WERI-Rb-1 (cell line): Measurements from ENCODE around the gene ADAM22.

Source experiments
- DNase-seq: peaks from one replicate; pipeline ENCODE4 v3.0.0-alpha.2; 2020
- H3K27ac ChIP-seq: fragments of 250-450 bp; sonication (Bioruptor Pico); 2 replicates; pipeline ENCODE4 v1.5.1; 2020; ENCODE audit warnings: mild to moderate bottlenecking, moderate library complexity
- H3K27me3 ChIP-seq: fragments of 250-450 bp; sonication (Bioruptor Pico); 2 replicates; pipeline ENCODE4 v1.5.1; 2021; ENCODE audit warnings: mild to moderate bottlenecking, low read depth, moderate library complexity; ENCODE audit not compliant: insufficient read depth, severe bottlenecking
- H3K36me3 ChIP-seq: fragments of 250-450 bp; sonication (Bioruptor Pico); 2 replicates; pipeline ENCODE4 v1.5.1; 2020; ENCODE audit warnings: mild to moderate bottlenecking, moderate library complexity
- H3K4me3 ChIP-seq: 2 replicates; pipeline ENCODE4 v1.5.1; 2011; ENCODE audit warnings: low read depth, mild to moderate bottlenecking, control low read depth, low read length
- H3K9me3 ChIP-seq: fragments of 250-450 bp; sonication (Bioruptor Pico); 2 replicates; pipeline ENCODE4 v1.5.1; 2021; ENCODE audit warnings: mild to moderate bottlenecking, moderate library complexity; ENCODE audit not compliant: severe bottlenecking
- CTCF ChIP-seq: IDR thresholded peaks from 2 replicates; pipeline ENCODE4 v1.5.1; 2011; ENCODE audit warnings: low read depth, mild to moderate bottlenecking, control low read depth, inconsistent platforms, low read length

The ADAM22 gene

GRCh38 chr7:88015309-88015708 is 81.3 kb downstream of the ADAM22 start:
- no peaks in the 10 kb centered on the region for H3K36me3 ChIP-seq
- H3K4me3 ChIP-seq, result no peak overlapping the region
- H3K9me3 ChIP-seq, result no peaks in the 10 kb centered on the region
- H3K27me3 ChIP-seq, result no peaks in the 10 kb centered on the region
- DNase-seq, result no peak
- no peak overlapping the region for H3K27ac ChIP-seq
- TF ChIP-seq CTCF, result no peak

GRCh38 chr7:88018501-88018900 is 84.5 kb downstream of the ADAM22 start:
- H3K9me3 ChIP-seq, result no peaks in the 10 kb centered on the region
- no peak overlapping the region for H3K27ac ChIP-seq
- H3K27me3 ChIP-seq, result no peaks in the 10 kb centered on the region
- no peak overlapping the region for H3K4me3 ChIP-seq
- no peaks in the 10 kb centered on the region for H3K36me3 ChIP-seq
- no peak for TF ChIP-seq CTCF
- DNase-seq, result no peak

- Histone ChIP-seq H3K36me3 (no peaks in the 10 kb centered on the region), H3K9me3 (no peaks in the 10 kb centered on the region), H3K4me3 (no peak overlapping the region), H3K27ac (no peak overlapping the region), H3K27me3 (no peaks in the 10 kb centered on the region)
- no peak for TF ChIP-seq CTCF
- no peak for DNase-seq
These were observed 87.1 kb downstream of the ADAM22 start for GRCh38 chr7:88020953-88021665.

- DNase-seq, result no peak
- Histone ChIP-seq H3K27me3 (no peaks in the 10 kb centered on the region), H3K36me3 (no peaks in the 10 kb centered on the region), H3K27ac (no peak overlapping the region), H3K4me3 (no peak overlapping the region), H3K9me3 (peaks cover 3% of the 10 kb centered on the region)
- TF ChIP-seq CTCF, result no peak
These were observed 93.7 kb downstream of the ADAM22 start for GRCh38 chr7:88027724-88028123.

- no peaks in the 10 kb centered on the region for H3K27me3 ChIP-seq
- peaks cover 3% of the 10 kb centered on the region for H3K9me3 ChIP-seq
- H3K27ac ChIP-seq, result no peak overlapping the region
- H3K36me3 ChIP-seq, result no peaks in the 10 kb centered on the region
- TF ChIP-seq CTCF, result no peak
- H3K4me3 ChIP-seq, result no peak overlapping the region
- DNase-seq, result no peak
These were observed 100.1 kb downstream of the ADAM22 start for GRCh38 chr7:88034083-88034695.
